Tibial nerve (tissue), 4 donors: Measurements from ENCODE around the gene ERBB2. TPM values are rescaled to one million over a fixed set of nuclear protein-coding genes. Genes with fewer than 3 reads are reported as not detected.

Experiments
- DNase-seq, 2 donors: peaks; one replicate each; pipeline ENCODE4 v3.0.0-alpha.2; 2019; ENCODE audit warnings: low spot score in 2 of 2
- H3K27ac ChIP-seq, 4 donors: fragments of 200-600 bp; sonication (generic) in 3 of 4; one replicate each; pipeline ENCODE4 v1.5.1; 2017 to 2019; ENCODE audit warnings: mild to moderate bottlenecking in 1 of 4
- H3K27me3 ChIP-seq, 2 donors: fragments of 200-600 bp; sonication (generic) in 1 of 2; one replicate each; pipeline versions ENCODE4 v1.5.1 to v1.6.0; 2017 to 2019
- H3K36me3 ChIP-seq, 3 donors: fragments of 200-600 bp; sonication (generic); one replicate each; pipeline ENCODE4 v1.5.1; 2018 to 2019
- H3K4me1 ChIP-seq, 4 donors: fragments of 200-600 bp; sonication (generic) in 3 of 4; one replicate each; pipeline ENCODE4 v1.5.1; 2017 to 2019
- H3K4me3 ChIP-seq, 4 donors: fragments of 200-600 bp; sonication (generic) in 3 of 4; one replicate each; pipeline ENCODE4 v1.5.1; 2017 to 2019; ENCODE audit warnings: mild to moderate bottlenecking in 1 of 4, moderate library complexity in 1 of 4
- H3K9me3 ChIP-seq, 4 donors: fragments of 200-600 bp; sonication (generic) in 3 of 4; one replicate each; pipeline ENCODE4 v1.5.1; 2017 to 2019
- CTCF ChIP-seq, 5 experiments: fragments of 200-600 bp in 3 of 5; fragments of 450-650 bp in 2 of 5; sonication (generic) in 3 of 5; IDR thresholded peaks; one replicate each; pipeline ENCODE4 v1.5.1; 2016 to 2019; ENCODE audit warnings: antibody characterized with exemption in 5 of 5, mild to moderate bottlenecking in 3 of 5, moderate library complexity in 2 of 5
- EP300 ChIP-seq, 2 donors: sonication (generic); formaldehyde crosslinking; IDR thresholded peaks; one replicate each; pipeline ENCODE4 v1.6.1; 2017; ENCODE audit warnings: antibody characterized with exemption in 2 of 2, mild to moderate bottlenecking in 1 of 2
- POLR2A ChIP-seq, 2 donors: fragments of 450-650 bp; IDR thresholded peaks; one replicate each; pipeline ENCODE4 v1.6.1; 2017; ENCODE audit warnings: antibody characterized with exemption in 2 of 2, mild to moderate bottlenecking in 2 of 2, moderate library complexity in 2 of 2
- WGBS, 2 donors: methylation state at CpG; one replicate each; pipeline ENCODE4 v1.1.5; 2018; 5-methylcytosine and 5-hydroxymethylcytosine counted together
- total RNA-seq, 4 donors: library from RNA; depleted of rRNA; stranded (reverse); fragments of >200 nt; gene quantifications; one replicate each; pipeline ENCODE4 v1.1.0, GENCODE V29; 2016

Gene ERBB2
- total RNA-seq, 4 donors from 2014 or later, result 101 to 131 (median 114) TPM

GRCh38 chr17:39653662-39654331 is 46.1 kb upstream of the ERBB2 start:
- Histone ChIP-seq H3K4me3 (peak overlapping the region; percentile 5 to 40 (median 18)), H3K9me3 (no peaks in the 10 kb centered on the region), H3K4me1 (peaks cover 0 to 57% (median 24%) of the 10 kb centered on the region in 4 donors), H3K27ac (peak overlapping the region; percentile 80 to 94 (median 88)), H3K36me3 (peaks cover 0 to 34% (median 10%) of the 10 kb centered on the region in 3 donors), H3K27me3 (no peaks in the 10 kb centered on the region)
- peak; percentile 59 to 60 for DNase-seq
- TF ChIP-seq CTCF (IDR thresholded peaks at IDR 0.05), result peak; percentile 72 to 88 (median 73)
- TF ChIP-seq EP300 (IDR thresholded peaks at IDR 0.05), result no peak
- WGBS, 2 donors, result 53 to 54% methylated on average over 14 of the region's 14 CpGs

GRCh38 chr17:39655105-39655504 is 44.8 kb upstream of the ERBB2 start:
- peak overlapping the region in 2 of 4 donors; percentile 93 to 94 for H3K27ac ChIP-seq
- peak overlapping the region in 1 of 4 donors; percentile 5 for H3K4me3 ChIP-seq
- TF ChIP-seq EP300 (IDR thresholded peaks at IDR 0.05) (no peak), POLR2A (IDR thresholded peaks at IDR 0.05) (no peak), CTCF (IDR thresholded peaks at IDR 0.05) (no peak)
- WGBS, 2 donors, result 72 to 73% methylated on average over 2 of the region's 2 CpGs
- H3K27me3 ChIP-seq, result no peaks in the 10 kb centered on the region
- H3K36me3 ChIP-seq, result peaks cover 0 to 46% (median 10%) of the 10 kb centered on the region in 3 donors
- no peak for DNase-seq
- H3K9me3 ChIP-seq, result no peaks in the 10 kb centered on the region
- H3K4me1 ChIP-seq, result peaks cover 0 to 70% (median 37%) of the 10 kb centered on the region in 4 donors

- Histone ChIP-seq H3K4me1 (peaks cover 0 to 79% (median 36%) of the 10 kb centered on the region in 4 donors), H3K27ac (peak overlapping the region in 2 of 4 donors; percentile 85 to 86), H3K4me3 (no peak overlapping the region), H3K36me3 (peaks cover 0 to 76% (median 19%) of the 10 kb centered on the region in 3 donors), H3K9me3 (no peaks in the 10 kb centered on the region), H3K27me3 (no peaks in the 10 kb centered on the region)
- no peak for DNase-seq
- TF ChIP-seq EP300 (IDR thresholded peaks at IDR 0.05), result no peak
- TF ChIP-seq CTCF (IDR thresholded peaks at IDR 0.05), result no peak
- TF ChIP-seq POLR2A (IDR thresholded peaks at IDR 0.05), result no peak
- WGBS, 2 donors, result 94 to 95% methylated on average over 11 of the region's 11 CpGs
Observed at GRCh38 chr17:39658346-39658745, 41.5 kb upstream of the ERBB2 start.

- no peaks in the 10 kb centered on the region for H3K27me3 ChIP-seq
- H3K9me3 ChIP-seq, result no peaks in the 10 kb centered on the region
- TF ChIP-seq EP300 (IDR thresholded peaks at IDR 0.05) (no peak), POLR2A (IDR thresholded peaks at IDR 0.05) (no peak), CTCF (IDR thresholded peaks at IDR 0.05) (no peak)
- WGBS, 2 donors, result 76 to 80% methylated on average over 3 of the region's 3 CpGs
- peaks cover 0 to 79% (median 36%) of the 10 kb centered on the region in 4 donors for H3K4me1 ChIP-seq
- peaks cover 0 to 80% (median 19%) of the 10 kb centered on the region in 3 donors for H3K36me3 ChIP-seq
- H3K4me3 ChIP-seq, result no peak overlapping the region
- no peak for DNase-seq
- H3K27ac ChIP-seq, result peak overlapping the region; percentile 34 to 86 (median 80)
Observed at GRCh38 chr17:39658760-39659159, 41.1 kb upstream of the ERBB2 start.

GRCh38 chr17:39659279-39660010 is 40.4 kb upstream of the ERBB2 start:
- Histone ChIP-seq H3K4me3 (no peak overlapping the region), H3K27me3 (no peaks in the 10 kb centered on the region), H3K36me3 (peaks cover 0 to 80% (median 19%) of the 10 kb centered on the region in 3 donors), H3K27ac (peak overlapping the region; percentile 34 to 86 (median 80)), H3K9me3 (no peaks in the 10 kb centered on the region), H3K4me1 (peaks cover 0 to 79% (median 35%) of the 10 kb centered on the region in 4 donors)
- no peak for DNase-seq
- no peak for TF ChIP-seq POLR2A (IDR thresholded peaks at IDR 0.05)
- TF ChIP-seq CTCF (IDR thresholded peaks at IDR 0.05), result no peak
- TF ChIP-seq EP300 (IDR thresholded peaks at IDR 0.05), result no peak
- WGBS, 2 donors, result 36 to 42% methylated on average over 14 to 15 of the region's 15 CpGs
